Endothelial cell of hepatic sinusoid (primary cell): ENCODE results near the gene PRDX1.
"Not testable (repeated sequence)": the region's sequence is repeated elsewhere in the genome, so short reads cannot be mapped to it uniquely, and the experiment has no call there.

Experiments
- in situ Hi-C: cut with HindIII; loops from 2 replicates; pipeline ENCODE4 v1.10.0; 2017; ENCODE audit warnings: low sequenced_read_pairs

Gene PRDX1

DNA sequence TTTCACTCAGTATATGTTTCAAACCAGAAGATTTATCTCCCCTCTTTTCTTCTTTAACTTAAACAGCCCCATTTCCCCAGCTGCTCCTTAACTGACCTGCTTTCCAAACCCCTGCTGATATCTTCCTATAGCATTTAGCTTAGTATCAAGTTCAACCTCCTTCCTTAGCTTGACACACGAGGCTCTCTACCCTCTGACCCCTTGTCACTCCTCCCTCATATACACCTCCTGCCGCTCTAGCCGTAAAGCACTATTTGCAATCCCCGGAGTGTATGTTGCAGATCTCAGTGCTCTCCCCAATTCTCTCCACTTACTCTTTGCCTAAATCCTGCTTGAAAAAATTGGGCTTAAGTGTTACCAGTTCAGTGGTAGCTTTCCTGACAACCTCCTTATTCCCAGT, 15.2 kb upstream of the PRDX1 start:
- in situ Hi-C loops: no loop called here

DNA sequence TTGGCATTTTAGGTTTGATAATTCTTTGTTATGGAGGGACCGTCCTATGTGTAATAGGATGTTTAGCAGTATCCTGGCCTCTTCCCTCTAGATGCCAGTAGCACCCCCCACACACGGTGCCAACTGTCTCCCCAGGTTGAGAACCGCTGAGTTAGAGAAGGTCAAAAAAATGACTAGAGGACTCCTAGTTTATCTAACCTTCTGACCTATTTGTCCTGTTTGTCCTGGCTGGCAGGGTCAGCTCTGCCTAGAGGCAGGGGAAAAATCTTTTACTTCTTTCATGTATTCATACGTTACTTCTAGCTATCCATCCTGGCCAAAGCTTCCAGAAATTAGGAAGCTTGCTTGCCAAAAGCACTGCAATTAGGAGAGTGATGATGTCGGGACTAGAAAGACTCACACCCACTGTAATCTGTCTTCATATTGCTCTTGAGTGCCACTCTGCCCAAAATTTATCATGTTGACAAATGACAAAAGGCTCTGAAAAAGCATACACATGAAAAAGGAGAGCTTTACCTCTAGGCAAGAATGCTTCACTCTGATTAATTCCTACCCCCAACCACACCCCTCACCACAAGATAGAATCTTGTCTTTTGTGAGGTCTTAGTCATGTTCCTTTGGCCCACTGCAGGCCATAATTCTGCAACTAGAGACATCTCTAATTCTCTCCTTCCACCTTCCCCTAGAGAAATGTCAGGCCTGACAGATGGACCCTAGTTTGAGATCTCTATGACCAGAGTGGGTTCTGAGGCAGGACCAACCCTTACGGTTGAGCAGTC, 14.5 kb upstream of the PRDX1 start:
- in situ Hi-C loops: no loop called here

DNA sequence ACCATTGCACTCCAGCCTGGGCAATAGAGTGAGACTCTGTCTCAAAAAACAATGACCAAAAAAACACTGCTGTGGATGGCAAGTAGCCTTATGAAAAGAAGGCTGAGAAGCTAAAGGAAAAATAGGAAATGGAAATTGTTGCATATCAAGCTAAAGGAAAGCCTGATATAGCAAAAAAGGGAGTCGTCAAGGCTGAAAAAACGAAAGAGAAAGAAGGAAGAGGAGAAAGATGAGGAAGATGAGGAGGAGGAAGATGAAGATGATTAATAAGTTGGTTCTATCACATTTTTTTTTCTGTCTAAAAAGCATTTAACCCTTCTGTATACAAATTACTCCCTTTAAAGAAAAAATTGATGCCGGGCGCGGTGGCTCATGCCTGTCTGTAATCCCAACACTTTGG, 10.2 kb upstream of the PRDX1 start:
- in situ Hi-C loops: no loop called here

DNA sequence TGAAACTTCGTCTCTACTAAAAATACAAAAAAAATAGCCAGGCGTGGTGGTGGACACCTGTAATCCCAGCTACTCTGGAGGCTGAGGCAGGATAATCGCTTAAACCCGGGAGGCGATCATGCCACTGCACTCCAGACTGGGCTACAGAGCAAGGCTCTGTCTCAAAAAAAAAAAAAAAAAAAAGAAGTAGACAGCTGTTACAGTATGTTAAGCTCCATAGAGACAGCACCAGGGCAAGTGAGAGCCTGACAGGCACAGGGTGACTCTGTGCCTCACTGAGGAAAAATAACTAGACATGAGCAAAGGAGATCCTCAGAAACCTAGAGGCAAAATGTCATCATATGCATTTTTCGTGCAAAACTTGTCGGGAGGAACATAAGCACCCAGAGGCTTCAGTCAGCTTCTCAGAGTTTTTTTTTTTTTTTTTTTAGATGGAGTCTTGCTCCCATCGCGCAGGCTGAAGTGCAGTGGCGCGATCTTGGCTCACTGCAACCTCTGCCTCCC, 9.0 kb upstream of the PRDX1 start:
- in situ Hi-C loops: no loop called here

DNA sequence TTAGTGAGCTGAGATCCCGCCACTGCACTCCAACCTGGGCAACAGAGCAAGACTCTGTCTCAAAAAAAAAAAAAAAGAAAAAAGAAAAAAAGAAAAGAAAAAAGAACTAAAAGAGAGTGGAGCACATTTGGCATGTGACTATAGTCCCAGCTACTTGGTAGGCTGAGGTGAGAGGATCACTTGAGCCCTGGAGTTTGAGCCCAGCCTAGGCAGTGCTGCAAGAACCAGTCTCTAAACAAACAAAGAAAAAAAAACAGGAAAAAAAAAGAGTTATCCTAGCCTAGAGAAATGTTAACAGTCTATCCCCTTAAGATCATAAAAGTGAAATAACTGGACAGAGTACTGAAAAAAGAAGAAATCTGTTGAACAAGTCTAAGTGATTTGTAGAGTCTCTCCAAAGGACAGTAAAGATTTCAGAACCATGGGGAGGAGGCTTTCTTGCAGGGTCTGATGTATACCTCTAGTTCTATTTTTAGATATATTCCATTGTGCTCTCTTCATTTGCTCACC, 4.5 kb upstream of the PRDX1 start:
- in situ Hi-C loops: no loop called here

DNA sequence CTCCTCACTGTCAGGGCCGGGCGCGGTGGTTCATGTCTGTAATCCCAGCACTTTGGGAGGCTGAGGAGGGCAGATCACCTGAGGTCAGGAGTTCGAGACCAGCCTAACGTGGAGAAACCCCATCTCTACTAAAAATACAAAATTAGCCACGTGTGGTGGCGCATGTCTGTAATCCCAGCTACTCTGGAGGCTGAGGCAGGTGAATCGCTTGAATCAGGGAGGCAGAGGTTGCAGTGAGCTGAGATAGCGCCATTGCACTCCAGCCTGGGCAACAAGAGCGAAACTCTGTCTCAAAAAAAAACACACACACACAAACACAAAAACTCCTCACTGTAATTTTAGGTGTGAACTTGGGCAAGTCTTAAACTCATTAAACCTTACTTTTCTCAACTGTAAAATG, 2.3 kb upstream of the PRDX1 start:
- in situ Hi-C loops: not testable (repeated sequence)

DNA sequence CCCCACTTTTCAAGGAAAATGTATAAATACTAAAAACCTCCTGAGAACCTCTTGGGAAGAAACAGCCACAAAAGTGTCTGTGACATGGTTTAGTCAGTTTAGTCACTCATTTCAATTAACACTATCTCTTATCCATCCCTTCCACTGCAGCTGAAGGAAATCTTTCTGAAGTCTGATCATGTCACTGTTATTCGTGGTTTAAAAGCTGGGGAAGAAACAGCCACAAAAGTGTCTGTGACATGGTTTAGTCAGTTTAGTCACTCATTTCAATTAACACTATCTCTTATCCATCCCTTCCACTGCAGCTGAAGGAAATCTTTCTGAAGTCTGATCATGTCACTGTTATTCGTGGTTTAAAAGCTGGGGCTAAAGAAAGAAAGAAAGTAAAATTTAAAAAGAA, 1.8 kb upstream of the PRDX1 start:
- in situ Hi-C loops: not testable (repeated sequence)

DNA sequence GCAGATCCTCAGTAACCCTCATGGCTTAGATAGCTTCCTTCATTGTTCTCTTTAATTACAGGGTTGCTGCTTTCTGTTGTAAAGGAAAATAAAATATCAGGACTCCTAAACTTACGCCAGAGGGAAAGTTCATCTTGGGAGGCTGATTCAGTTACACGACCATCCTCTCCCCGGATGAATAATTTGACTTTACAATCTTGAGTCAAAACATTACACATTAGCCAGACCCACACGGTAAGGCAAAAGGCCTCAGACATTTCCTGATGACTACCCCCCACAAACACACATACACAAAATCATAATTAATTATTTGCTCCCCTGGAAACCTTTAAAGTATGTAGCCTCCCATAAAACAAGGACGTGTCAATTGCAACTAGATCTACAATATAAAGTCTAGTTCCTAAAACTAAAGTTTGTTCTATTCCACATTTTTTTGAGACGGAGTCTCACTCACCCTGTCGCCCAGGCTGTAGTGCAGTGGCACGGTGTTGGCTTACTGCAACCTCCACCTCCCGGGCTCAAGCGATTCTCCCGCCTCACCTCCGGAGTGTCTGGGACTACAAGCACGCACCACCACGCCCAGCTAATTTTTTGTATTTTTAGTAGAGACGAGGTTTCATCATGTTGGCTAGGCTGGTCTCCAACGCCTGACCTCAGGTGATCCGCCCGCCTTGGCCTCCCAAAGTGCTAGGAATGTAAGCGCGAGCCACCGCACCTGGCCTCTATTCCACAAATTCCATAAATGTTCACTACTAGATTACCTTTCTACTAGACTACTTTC, 830 bp upstream of the PRDX1 start:
- in situ Hi-C loops: no loop called here

DNA sequence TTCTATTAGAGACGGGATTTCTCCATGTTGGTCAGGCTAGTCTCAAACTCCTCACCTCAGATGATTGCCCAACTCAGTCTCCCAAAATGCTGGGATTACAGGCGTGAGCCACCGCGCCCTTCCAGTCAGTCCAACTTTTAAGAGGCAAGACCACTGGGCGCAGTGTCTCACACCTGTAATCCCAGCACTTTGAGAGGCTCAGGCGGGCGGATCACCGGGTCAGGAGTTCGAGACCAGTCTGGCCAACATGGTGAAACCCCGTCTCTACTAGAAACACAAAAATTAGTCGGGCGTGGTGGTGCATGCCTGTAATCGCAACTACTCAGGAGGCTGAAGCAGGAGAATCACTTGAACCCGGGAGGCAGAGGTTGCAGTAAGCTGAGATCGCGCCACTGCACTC, 1.9 kb downstream of the PRDX1 start:
- in situ Hi-C loops: not testable (repeated sequence)

DNA sequence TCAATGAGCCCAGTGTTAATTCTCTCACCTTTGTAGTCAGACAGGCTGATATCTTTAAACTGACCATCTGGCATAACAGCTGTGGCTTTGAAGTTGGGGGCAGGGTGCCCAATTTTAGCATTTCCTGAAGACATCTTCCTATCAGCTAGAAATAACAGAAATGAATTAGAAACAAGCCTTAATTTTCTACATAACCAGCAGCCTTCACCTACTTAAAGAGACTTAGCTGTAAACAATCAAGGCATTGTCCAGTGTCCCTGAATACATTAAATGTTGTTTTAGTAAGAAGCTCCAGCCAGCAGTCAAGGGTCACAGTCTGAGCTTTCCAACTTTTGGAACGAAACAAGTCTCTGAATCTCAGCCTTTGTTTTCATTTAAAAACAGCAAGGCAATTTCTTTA, 2.8 kb downstream of the PRDX1 start:
- in situ Hi-C loops: no loop called here

DNA sequence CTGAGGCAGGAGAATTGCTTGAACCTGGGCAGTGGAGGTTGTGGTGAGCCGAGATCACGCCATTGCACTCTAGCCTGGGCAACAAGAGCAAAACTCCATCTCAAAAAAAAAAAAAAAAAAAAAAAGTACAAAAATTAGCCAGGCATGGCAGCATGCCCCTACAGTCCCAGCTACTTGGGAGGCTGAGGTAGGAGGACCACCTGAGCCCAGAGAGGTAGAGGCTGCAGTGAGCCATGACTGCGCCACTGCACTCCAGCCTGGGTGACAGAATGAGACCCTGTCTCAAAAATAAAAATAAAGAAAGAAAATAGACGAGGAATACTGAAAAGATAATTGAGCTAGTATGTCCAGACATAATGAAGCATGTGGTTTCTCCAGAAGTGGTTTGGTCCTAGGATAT, 3.3 kb downstream of the PRDX1 start:
- in situ Hi-C loops: not testable (repeated sequence)

DNA sequence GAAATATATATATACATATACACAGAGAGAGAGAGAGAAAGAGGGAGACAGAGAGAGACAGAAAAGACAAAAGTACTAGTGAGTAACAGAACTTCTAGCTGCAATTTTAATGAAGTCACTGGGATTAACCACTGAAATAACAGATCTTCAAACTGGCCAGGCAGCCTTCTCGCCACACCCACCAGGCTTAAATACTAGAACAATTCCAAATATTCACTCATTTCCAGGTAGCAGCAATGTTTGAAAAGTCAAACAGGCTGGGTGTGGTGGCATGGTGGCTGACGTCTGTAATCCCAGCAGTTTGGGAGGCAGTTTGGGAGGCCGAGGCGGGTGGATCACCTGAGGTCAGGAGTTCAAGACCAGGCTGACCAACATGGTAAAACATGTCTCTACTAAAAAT, 5.2 kb downstream of the PRDX1 start:
- in situ Hi-C loops: no loop called here

DNA sequence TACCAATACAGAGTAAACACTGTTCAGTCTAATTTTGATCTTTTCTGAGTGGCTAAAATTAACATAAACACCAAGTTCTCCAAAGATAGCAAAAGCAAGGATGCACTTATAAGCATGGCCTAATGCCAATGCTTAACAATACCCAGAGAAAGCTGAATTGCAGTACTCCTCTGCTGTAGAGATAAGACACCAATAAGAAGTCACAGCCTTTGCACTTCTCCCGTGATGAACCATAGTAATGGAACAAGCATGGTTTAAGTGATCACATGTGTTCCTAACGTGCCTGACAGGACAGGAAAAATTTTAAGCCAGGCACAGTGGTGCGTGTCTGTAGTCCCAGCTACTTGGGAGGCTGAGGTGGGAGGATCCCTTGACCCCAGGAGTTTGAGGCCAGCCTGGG, 5.6 kb downstream of the PRDX1 start:
- in situ Hi-C loops: no loop called here

DNA sequence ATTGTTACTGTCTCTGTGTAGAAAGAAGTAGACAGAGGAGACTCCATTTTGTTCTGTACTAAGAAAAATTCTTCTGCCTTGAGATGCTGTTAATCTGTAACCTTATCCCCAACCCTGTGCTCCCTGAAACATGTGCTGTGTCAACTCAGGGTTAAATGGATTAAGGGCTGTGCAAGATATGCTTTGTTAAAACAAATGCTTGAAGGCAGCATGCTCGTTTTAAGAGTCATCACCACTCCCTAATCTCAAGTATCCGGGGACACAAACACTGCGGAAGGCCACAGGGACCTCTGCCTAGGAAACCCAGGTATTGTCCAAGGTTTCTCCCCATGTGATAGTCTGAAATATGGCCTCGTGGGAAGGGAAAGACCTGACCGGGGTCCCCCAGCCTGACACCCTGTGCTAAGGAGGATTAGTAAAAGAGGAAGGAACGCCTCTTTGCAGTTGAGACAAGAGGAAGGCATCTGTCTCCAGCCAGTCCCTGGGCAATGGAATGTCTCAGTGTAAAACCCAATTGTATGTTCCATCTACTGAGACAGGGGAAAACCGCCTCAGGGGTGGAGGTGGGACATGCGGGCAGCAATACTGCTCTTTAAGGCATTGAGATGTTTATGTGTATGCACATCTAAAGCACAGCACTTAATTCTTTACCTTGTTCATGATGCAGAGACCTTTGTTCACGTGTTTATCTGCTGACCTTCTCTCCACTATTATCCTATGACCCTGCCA, 8.0 kb downstream of the PRDX1 start:
- in situ Hi-C loops: loop anchor here (5.0 kb wide), 1 partner anchor 59 kb away; no protein-coding TSS in a partner anchor

DNA sequence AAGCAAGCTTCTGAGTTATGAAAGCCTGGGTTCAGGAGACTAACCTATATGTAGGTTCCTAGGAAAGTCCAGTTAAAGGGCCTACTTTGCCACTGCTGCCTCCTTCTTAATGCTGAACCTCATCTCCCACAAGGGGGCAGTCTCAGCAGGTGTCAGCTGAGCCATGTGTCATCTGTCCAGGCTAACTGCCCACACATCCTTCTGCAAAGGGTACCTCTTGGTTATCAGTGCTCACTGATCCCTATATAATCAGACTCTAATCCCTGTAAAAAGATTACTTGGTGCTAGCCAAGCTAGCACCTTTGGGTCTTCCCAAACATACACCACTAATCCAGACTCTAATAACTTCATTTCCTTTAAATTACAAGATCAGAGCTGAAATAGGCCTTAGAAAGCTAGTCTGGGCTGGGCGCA, 9.0 kb downstream of the PRDX1 start:
- in situ Hi-C loops: loop anchor here (5.0 kb wide), 1 partner anchor 60 kb away; no protein-coding TSS in a partner anchor

DNA sequence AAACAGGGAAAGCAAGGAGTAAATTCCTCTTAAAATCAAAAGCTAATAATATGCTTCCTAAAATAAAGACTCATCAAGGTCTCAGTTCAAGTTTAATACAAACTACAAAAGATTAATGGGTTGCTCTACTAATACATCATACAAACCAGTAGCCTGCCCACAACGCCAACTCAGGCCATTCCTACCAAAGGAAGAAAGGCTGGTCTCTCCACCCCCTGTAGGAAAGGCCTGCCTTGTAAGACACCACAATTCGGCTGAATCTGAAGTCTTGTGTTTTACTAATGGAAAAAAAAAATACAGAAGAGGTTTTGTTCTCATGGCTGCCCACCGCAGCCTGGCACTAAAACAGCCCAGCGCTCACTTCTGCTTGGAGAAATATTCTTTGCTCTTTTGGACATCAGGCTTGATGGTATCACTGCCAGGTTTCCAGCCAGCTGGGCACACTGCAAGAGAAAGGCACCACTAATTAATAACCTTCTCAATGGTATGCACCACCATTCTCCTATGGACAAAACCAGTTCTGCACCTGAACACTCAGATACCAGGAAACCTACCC, 10.6 kb downstream of the PRDX1 start:
- in situ Hi-C loops: loop anchor here (5.0 kb wide), 1 partner anchor 61 kb away; no protein-coding TSS in a partner anchor

DNA sequence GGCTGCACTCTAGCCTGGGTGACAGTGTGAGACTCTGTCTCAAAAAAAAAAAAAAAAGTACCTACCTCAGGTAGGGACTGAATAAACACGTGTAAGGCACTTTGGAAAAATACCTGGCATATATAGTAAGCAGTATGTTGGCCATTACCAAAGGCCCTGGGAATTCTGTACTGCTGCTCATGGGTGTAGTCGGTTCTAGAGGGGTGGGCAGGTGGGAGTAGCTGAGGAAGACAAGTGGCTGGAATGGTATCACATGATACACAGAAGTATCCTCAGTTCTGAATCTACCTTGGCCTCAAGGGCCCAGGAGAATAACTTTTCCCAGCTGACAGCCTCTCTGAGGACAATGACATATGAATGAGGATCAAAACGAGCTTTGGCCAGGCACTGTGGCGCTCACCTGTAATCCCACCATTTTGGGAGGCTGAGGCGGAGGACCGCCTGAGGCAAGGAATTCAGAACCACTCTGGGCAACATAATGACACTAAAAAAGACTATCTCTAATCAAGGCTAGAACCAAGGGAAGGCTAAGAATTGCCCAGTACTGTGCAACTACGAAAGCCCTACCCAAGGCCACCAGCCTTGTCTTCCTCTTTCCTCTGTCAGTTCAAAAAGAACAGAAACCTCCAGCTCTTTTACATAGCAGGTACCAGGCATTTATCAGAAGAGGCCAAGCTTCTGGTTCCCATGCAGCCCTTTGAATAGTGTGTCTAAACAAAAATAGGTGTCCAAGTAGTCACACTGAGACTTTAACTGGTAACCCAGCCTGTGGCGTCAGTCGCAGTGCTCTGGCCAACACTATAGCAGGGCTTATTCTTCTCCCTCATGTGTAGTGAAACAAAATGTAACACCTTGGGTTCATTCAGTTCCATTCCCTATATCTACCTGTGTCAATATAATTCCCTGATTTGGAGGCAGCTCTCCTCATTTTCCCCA, 11.4 kb downstream of the PRDX1 start:
- in situ Hi-C loops: loop anchor here (5.0 kb wide), 1 partner anchor 62 kb away; no protein-coding TSS in a partner anchor

DNA sequence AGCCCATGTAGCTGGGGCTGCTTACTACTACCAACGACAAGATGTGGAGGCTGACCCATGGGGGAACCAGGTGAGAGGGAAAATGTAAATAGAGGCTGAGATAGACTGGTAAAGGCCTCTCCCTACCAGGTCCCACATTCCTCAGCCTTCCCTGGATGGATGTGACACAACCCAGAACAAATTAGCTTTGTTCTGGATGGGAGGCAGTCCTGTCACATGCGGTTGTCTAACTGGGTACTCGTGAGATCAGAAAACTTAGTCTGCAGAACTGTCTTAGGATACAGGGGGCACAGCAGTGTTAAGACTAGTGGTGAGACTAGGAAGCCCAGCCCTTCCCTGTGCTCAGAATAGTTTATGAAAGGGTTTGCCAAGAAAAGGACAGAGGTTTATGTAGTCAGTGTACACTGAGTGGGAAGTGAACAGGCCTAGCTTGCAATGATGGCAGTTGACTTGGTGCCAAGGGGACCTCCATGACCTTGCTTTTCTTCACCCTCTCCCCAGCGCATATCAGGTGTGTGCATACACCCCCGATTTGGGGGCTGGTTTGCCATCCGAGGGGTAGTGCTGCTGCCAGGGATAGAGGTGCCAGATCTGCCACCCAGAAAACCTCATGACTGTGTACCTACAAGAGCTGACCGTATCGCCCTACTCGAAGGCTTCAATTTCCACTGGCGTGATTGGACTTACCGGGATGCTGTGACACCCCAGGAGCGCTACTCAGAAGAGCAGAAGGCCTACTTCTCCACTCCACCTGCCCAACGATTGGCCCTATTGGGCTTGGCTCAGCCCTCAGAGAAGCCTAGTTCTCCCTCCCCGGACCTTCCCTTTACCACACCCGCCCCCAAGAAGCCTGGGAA, 13.2 kb downstream of the PRDX1 start:
- in situ Hi-C loops: no loop called here

DNA sequence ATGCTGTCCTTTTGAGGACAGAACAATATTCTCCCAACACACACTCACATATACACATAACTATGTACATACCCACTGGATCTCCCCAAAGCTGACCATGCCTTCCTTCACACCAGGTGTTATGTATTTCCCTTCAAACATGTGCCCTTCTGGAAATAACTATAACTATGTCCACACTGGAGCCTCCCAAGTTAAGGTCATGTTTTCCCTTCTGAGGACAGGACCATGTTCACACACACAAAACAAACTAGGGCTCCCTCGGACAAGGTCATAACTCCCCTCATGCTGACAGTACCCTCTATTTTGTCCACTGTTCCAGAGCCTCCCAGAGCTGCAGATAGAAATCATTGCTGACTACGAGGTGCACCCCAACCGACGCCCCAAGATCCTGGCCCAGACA, 13.8 kb downstream of the PRDX1 start:
- in situ Hi-C loops: no loop called here
